ENCODE measurements around the gene UQCRC2.

GRCh38 chr16:21964353-21964752 is 11.2 kb downstream of the UQCRC2 start:
- TF ChIP-seq CTCF (IDR thresholded peaks at IDR 0.05) (no peak), POLR2A (IDR thresholded peaks at IDR 0.05) (no peak)

All from lower leg skin (tissue), 3 donors.